Gastroesophageal sphincter (tissue), 3 donors: ENCODE data around the gene RAD9A.

ENCODE experiments used
- EP300 ChIP-seq: sonication (generic); formaldehyde crosslinking; IDR thresholded peaks from one replicate; pipeline ENCODE4 v1.6.1; 2017; ENCODE audit warnings: antibody characterized with exemption, mild to moderate bottlenecking
- POLR2A ChIP-seq, 2 donors: fragments of 450-650 bp; IDR thresholded peaks; one replicate each; pipeline ENCODE4 v1.6.1; 2017; ENCODE audit warnings: antibody characterized with exemption in 2 of 2, mild to moderate bottlenecking in 2 of 2, moderate library complexity in 1 of 2
- TF ChIP-seq, protein P1 (sequence below), 4 experiments: fragments of 200-600 bp in 2 of 4; fragments of 450-650 bp in 2 of 4; sonication (generic) in 1 of 4; IDR thresholded peaks; one replicate each; pipeline ENCODE4 v1.5.1; 2017 to 2019; ENCODE audit warnings: antibody characterized with exemption in 4 of 4, mild to moderate bottlenecking in 2 of 4, moderate library complexity in 2 of 4

DNA sequence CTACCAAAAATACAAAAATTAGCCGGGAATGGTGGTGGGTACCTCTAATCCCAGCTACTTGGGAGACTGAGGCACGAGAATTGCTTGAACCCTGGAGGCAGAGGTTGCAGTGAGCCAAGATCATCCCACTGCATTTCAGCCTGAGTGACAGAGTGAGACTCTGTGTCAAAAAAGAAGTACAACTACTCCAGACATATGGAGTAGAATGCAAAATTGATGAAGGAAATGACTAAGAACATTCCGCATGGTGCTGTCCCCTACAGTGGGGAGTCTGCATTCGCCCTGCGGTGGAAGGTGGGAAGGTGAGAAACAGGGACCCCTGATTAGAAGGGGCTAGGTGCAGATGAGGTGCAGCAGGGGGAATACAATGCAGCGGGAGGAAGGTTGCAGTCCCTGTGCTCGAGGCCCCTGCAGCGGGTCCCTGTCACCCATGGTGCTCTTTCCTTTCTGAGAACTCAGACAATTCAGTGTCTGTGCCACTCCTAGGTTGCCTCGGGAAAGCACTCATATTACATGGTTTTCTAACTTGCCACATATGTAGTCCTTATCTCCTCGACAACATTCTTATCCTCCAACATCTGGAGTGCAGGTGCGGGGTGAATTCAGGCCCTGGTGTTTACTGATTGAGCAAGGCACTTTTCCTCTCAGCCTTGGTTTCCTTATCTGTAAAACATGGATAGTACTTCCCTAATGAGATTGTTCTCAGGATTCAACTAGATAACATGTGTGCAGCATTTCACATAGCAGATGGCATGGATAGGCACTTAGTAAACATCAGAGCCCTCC, 43.6 kb upstream of the RAD9A start:
- TF ChIP-seq, protein P1, sequence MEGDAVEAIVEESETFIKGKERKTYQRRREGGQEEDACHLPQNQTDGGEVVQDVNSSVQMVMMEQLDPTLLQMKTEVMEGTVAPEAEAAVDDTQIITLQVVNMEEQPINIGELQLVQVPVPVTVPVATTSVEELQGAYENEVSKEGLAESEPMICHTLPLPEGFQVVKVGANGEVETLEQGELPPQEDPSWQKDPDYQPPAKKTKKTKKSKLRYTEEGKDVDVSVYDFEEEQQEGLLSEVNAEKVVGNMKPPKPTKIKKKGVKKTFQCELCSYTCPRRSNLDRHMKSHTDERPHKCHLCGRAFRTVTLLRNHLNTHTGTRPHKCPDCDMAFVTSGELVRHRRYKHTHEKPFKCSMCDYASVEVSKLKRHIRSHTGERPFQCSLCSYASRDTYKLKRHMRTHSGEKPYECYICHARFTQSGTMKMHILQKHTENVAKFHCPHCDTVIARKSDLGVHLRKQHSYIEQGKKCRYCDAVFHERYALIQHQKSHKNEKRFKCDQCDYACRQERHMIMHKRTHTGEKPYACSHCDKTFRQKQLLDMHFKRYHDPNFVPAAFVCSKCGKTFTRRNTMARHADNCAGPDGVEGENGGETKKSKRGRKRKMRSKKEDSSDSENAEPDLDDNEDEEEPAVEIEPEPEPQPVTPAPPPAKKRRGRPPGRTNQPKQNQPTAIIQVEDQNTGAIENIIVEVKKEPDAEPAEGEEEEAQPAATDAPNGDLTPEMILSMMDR (IDR thresholded peaks at IDR 0.05) = no peak
- TF ChIP-seq POLR2A (IDR thresholded peaks at IDR 0.05) (no peak), EP300 (no peak)
